SKM-1 treated with dmso at 0.1 percent for 144 hours (cell line): ENCODE results near the gene PPARA.
A peak's percentile ranks its signal among the peaks of the same experiment; 100 is the strongest.

Source experiments
- DNase-seq: peaks from one replicate; lab custom pipeline; 2025; ENCODE audit not compliant: unreplicated experiment; lab: John Stamatoyannopoulos, UW

The PPARA gene

GRCh38 chr22:46113910-46114517 lies 36.3 kb upstream of the PPARA start:
- DNase-seq = no peak

DNA sequence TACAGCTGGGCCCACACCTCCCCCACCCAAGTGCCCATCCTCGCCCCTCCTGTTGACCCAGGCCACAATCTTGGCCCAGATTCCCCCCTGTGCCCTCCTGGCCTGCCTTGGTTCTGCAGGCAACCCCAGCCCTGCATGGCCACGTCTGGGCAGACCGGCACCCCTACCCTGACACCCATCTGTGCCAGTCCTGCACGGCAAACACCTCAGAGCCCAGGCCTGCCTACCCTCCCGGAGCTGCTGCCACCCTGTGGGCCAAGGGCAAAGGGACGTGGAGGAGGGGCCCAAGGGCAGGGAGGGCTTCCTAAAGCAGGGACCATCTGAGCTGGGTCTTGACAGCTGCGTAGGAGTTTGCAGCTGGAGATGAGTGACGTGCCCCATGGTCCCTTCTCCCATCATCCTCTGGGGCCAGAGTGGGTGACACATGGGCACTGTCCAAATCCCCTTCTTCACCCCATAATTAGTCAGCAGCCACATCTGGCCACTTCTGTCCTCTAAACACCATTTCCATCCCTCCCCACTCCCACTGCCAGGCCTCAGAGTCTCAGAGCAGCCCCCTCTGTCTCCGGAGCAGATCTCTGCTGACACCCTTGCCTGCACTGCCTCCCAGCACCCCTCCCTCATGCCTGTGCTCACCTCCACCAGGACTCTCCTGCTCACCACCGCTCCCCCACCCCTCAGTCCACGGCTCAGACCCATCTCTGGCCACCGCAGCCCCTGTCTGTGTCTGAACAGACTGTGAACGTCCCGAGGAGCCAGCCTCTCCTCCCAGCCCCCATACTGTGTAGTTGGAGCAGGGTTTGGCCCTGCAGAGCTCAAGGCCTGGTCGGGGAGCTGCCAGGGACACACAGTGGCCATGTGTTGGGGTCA lies 35.6 kb upstream of the PPARA start:
- DNase-seq = no peak

DNA sequence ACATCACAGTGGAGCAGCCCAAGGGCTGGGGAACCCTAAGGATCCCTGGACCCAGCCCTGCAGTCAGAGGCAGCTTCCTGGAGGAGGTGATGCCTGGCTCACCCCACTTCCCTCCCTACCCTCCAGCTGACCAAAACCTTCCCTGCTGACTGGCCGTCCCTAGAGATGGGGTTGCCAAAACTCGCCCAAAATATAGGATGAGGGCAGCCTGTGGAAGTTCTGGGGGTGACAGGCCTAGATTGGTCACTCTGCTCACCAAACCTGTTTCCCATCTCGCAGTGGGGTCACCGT lies 35.0 kb upstream of the PPARA start:
- no peak for DNase-seq

GRCh38 chr22:46115755-46116490 lies 34.4 kb upstream of the PPARA start:
- DNase-seq = no peak

DNA sequence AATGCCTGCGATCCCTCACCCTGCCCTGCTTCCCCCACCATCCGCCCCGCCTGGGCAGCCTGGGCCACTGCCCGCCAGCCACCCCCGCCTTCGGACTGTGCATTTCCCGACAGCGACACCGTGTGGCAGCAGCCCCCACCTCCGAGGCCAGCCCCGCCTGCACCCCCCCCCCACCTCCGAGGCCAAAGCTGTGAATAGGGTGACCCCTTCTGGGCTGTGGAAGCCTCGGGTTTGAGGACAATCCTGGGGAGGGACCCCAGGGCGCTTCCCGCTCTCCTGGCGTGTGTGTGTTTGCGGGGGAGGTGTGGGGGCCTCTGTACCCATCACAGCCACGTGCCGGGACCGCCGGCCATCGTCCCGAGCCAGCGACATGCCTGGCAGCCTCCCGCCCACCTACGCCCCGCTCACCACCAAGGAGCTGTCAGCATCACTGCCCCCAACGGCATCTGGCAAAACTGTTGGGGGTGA lies 33.8 kb upstream of the PPARA start:
- DNase-seq = peak; percentile 77

DNA sequence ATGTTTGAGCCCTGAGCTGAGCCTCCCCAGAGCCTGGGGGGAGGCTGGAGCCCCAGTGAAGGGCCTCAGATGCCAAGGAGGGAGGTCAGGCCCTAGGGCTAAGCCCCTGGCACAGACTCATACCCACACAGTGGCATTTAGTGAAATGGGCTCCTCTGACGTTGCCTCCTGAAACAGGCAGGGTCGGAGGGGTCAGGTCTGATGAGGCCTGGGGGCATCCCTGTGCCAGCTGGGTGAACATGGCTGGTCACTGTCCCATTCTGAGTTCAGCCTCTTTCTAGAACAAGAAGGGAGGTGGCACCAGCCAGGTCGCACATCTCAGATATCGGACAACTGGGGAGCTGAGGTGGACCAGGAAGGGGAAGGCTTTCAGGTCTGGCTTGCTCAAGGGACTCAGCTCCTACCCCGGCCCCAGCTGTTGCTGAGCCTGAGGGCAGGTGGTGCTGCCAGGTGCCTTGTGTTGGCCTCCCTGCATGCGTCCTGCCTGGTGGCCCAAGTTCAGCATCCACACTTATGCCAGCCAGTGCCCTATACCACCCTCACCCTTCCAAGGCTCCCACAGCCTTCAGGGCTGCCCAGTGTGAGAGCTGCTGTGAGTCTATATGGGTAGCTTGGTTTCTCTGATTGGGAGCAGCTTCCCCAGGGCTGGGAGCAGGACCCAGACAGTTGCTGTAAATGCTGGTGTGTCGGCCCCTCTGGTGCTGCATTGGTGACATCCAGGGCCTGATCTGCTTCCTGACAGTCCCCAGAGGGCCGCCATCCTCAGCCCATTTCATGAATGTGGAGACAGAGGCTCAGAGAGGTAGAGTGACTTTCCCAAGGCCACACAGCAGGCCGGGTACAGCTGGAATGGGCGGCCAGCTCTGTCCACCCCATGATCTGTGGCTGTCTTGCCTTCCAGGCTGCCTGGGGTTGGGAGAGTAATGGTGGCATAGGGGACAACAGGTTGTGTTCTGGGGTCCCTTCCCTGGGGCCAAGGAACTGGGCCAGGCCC lies 32.8 kb upstream of the PPARA start:
- DNase-seq = no peak

DNA sequence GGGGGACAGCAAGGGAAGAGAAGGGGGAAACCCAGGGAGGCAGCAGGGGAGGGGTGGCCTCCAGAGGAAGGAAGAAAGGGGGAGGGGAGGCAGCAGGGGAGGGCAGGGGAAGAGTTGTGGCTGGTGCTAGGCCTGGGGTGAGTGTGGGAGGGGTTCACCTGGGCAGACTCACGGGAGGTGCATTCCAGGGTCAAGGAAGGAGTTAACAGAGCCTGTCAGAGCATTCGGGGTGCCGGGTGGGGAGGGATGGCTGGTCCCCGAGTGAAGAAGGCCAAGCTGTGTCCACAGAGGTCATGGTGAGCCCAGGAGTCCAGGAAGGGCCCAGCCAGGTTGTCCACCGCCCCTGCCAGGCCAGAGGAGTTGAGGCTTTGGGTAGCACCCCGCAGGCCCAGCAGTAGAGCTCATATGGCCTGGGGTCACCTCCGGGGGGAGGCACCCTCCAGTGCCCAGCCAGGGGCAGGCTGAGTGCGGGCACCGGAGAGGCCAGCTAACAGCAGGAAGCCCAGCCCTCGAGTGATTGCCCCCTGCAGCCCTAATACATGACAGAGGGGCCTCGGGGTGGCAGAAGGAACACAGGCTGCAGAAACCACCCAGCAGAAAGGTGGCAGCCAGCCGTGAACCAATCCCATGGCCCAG lies 31.1 kb upstream of the PPARA start:
- DNase-seq = no peak

DNA sequence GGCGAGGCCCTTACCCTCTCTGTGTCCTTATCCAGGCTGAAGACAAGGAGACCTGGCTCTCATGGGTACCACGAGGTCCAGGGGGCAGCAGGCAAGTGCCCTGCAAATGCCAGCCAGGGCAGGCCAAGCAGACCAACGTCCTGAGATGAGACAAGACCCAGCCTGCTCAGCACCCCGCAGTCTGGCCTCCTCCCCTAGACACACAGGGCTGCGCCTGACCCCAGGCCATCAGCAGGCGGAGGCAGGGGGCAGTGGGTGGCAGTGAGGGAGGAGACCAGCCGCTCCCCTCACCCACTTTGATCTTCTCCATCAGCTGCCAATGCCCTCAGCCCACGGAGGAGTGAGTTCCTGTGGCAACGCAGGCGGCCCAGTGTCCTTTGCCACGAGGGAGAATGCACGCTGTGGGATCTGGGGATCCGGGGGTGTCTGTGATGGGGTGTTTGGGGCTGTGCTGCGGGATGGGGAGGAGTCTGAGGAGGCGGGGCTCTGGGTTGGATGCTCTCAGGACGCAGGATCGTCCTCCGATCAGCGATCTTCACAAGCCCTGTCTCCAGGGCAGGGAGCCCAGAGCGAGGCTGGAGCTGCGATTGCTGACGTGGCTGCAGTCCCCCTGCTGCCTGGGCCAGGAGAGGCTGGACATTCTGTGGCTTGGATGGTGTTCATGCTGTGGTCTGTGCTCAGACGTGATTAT lies 30.5 kb upstream of the PPARA start:
- no peak for DNase-seq

- DNase-seq = no peak
These were observed 29.9 kb upstream of the PPARA start for GRCh38 chr22:46120420-46120737.

- no peak for DNase-seq
These were observed 29.2 kb upstream of the PPARA start for GRCh38 chr22:46121079-46121478.

DNA sequence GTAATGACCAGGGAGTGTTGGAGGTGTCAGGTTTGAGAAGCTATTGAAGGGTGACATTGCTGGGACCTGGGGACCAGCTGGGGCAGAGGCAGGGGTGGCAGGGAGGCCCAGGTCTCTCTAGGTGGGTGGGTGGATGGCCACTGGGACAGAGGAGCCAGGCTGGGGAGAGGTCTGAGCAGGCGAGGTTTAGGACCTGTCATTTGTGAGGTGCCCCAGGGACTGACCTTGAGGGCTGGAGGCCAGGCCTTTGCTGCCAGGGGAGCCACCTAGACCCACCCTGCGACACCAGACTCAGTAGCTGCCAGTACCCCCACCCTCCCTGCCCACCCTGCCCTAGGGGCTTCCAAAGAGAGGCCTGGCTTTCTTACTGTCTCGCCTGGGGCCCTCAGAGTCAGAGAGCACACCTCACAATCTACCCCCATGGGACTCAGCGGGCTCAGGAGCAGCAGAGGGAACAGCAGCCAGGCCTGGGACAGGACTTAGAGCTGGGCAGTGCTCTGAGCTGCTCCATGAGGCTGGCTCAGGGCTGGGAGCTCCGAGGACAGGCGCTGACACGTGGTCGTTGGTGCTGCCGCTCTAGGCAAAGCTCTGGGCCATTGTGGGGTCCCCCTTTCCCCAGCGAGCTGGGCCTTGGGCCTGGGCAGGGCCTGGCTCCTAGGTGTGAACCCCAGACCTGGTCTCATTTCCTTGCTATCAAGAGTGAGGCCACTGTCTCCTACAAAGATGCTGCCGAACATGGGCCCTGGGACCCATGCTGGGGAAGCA lies 28.6 kb upstream of the PPARA start:
- DNase-seq = no peak

DNA sequence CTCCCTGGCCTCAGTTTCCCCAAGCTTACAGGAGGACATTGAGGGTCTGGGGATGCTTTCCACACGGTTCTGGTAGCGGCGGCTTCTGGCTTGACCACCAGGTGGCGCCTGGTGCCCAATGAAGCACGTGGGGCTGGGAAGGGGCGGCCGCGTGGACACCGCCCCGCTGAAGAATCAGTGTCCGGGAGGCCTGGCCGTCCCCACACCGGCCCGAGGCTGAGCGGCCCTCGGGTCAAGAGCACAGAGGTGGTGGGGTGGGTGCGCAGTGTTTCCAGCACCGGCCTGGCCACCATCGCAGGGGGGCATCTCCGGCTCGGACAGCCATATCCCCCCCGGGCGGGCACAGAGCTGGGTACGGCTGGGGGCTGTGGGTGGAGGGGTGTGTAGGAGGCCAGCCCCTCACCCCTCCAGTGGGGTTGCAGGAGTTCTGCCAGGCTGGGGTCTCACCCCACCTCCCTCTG lies 27.8 kb upstream of the PPARA start:
- peak; percentile 40 for DNase-seq

DNA sequence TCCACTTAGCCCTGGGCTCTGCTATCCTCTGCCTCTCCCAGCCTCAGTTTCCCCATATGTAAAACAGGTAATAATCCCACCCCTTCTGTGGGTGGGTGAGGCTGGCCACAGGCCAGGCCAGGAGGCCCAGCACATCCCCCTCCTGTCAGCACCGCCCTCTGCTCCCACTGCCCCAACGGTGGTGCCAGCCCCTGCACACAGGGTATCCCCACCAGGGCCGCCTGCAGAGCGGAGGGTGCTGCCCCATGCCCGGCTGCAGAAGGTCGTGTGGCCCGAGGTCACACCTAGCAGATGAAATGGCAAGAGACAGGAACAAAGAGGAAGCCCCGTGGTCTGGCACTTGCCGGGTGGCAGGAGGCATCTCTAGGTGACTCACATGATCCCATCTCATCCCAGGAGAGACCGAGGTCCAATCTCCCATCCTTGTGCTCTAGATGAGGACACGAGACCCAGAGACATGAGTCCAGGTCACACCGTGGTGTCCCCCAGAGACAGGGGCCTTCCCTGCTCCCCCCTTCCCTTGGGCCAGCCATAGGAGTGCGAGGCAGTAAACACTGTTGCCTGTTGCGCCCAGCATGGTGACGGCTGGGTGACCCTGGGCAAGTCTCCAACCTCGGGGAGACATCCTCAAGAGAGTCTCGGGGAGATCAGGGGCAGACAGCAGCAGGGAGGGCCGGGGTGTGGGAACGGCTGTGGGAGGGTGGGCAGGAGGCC lies 27.2 kb upstream of the PPARA start:
- DNase-seq = no peak

DNA sequence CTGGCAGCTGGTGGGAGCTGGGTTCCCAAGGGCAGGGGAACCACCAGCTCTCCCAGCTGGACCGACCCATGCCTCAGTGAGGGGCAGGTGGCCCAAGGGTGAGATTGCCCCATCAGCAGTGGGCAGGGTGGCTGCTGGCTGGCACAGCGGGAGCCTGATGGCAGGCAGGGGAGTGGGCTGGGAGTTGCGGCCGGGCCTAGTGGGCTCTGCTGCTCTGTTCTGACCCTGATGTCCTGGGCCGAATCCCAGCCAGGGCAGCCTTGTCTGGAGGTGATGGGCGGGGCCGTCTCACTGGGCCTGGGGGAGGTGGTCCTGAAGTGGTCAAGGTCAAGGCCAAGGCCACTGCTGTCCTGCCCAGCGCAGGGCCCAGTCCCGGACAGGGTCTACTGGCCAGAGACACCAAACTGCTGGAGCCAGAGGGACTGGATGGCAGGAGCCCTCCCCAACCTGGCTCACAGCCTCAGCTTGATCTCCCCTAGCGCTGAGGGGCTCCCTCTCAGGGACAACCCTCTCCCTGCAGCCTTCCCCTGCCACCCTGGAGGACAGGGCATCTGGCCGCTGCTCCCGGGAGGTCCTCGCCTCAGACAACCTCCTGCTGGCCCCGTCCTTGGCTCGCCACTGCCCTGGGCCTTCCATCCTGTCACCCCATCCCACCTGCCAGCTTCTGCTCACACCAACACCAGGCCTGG lies 26.5 kb upstream of the PPARA start:
- DNase-seq = no peak

GRCh38 chr22:46124383-46125144 lies 25.8 kb upstream of the PPARA start:
- no peak for DNase-seq

- no peak for DNase-seq
These were observed 25.0 kb upstream of the PPARA start for GRCh38 chr22:46125311-46125710.
